ENCODE measurements around the gene PIM3.

Gene PIM3

GRCh38 chr22:49928555-49929210, 31.9 kb upstream of the PIM3 start:
- DNase-seq: no peak

GRCh38 chr22:49929211-49929979, 31.2 kb upstream of the PIM3 start:
- DNase-seq: peak; percentile 27

DNA sequence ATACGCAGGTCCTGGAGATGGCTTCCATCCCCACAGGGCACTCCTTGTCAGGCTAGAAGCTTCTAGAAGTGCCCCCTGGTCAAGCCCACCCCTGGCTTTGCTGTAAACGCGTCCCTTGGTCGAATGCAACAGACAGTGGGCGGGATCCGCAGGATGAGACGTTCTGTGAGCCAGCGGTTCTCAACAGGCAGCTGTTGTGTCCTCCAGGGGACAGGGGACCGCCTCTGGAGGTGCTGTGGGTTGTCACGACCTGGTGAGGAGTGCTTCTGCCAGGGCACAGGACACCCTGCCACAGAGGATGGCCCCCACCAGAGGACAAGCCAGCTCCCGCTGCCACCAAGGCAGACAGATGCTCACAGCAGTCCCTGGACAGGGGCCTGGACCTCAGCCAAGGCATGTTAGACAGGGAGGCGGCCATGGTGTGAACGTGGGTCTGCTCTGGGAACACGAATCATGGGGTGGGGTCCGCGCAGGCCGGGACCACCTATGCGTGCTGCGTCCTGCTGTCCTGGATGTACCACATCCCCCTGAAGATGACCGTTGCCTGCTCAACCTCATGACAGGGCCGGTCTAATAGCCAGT, 30.5 kb upstream of the PIM3 start:
- DNase-seq: no peak

GRCh38 chr22:49930596-49931412, 29.8 kb upstream of the PIM3 start:
- DNase-seq: peak; percentile 31

- no peak for DNase-seq
Observed at GRCh38 chr22:49933236-49934159, 27.1 kb upstream of the PIM3 start.

DNA sequence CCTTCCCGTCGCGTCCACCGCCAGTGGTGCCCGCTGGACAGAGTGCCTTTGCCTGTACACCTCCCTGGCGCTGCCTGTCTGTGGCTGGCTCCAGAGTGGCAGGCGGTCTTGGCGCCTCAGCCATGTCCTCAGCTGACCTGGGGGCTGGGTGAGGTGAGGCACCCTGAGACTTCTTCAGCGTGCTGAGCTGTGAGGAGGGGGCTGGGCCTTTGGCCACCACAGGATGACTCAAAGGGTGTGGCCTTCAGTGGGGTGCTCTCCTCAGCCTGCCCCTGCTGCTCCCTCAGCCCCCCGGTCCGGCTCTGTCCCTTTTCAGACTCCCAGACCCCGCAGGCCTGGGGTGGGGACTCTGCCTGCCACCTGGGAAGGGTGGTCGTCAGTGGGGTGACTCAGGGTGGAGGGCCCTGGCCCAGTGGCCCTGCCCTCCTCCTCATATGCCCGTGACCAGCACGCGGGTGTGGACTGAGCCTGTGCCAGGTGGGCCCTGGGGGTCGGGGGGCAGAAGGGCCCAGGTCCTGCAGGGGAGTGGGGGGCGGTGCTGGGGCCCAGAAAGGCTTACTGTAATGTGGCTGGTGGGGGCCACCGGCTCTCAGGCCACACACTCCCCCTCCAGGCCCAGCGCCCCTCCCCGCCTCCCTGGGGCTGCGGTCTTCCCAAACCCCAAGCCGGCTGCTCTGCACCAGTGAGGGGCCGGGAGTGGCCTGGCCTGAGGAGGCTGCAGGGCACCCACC, 26.2 kb upstream of the PIM3 start:
- no peak for DNase-seq

DNA sequence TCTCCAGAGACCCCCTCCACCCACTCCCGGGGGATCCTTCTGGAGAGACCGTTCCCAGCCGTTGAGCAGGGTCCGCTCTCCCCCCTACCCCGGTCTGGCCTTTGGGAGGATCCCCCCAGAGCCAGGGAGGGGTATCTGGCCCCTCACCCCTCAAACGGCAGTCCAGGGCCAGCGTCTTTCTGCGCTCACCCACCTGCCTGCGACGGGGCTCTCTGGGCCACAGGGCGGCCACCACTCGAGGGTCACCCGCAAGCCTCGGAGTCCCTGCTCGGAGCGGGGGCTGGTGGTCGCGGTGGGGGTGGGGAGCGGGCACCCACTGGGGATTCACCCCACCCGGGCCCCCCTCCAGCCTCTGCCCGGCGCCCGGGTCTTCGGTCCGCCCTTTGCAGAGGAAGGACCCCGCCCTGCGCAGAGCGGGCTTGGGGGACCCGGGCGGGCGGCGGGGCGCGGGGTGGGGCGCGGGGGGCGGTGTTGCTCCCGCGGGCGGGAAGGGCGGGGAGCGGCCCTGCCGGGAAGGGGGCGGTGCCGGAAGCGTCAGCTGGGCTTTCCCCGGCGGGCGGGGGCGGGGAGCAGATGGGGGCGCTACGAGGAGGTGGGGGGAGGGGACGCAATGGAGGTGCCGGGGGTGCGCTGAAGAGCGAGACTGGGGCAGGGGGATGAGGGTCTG, 25.5 kb upstream of the PIM3 start:
- peak; percentile 67 for DNase-seq

DNA sequence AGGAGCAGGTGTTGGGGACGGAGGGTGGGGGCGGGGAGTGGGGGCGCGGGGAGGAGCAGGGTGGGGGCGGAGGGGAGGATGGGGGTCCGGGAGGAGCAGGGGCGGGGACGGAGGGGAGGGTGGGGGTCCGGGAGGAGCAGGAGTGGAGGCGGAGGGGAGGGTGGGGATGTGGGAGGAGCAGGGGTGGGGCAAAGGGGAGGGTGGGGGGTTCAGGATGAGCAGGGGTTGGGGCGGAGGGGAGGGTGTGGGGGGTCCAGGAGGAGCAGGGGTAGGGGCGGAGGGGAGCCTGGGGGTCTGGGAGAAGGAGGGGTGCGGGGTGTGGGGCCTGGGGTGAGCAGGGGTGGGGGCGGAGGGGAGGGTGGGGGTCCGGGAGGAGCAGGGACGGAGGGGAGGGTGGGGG, 25.0 kb upstream of the PIM3 start:
- peak; percentile 59 for DNase-seq

GRCh38 chr22:49936018-49936972, 24.3 kb upstream of the PIM3 start:
- peak; percentile 91 for DNase-seq

GRCh38 chr22:49936973-49937757, 23.4 kb upstream of the PIM3 start:
- no peak for DNase-seq

- no peak for DNase-seq
Observed at GRCh38 chr22:49937758-49938564, 22.6 kb upstream of the PIM3 start.

DNA sequence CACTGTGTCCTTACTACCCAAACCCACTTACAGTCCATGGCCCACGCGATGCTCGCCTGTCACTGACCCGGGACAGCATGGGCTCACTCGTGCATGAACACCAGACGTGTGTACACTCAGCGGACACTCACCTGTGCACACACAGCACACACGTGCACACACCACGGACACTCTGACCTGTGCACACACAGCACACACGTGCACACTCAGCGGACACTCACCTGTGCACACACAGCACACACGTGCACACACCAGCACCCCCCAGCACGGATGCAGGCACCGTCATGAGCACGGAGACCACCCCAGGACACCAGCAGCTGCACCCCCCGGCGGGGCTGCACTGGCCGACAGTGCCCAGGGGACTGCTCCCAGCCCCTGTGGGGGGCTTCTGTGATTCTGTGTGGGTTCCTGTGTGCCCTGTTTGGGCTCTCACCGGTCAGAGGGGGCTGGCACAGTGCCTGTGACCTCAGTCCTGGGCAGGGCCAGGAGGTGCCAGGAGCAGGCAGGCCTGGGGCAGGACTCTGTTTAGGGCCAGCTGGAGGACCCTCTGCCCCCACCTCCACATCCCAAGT, 21.9 kb upstream of the PIM3 start:
- DNase-seq: no peak

- no peak for DNase-seq
Observed at GRCh38 chr22:49941507-49942316, 18.9 kb upstream of the PIM3 start.

- no peak for DNase-seq
Observed at GRCh38 chr22:49942565-49943404, 17.8 kb upstream of the PIM3 start.

- DNase-seq: no peak
Observed at GRCh38 chr22:49943405-49943765, 17.2 kb upstream of the PIM3 start.

Measured in NK-92 treated with Interleukin-12 subunit alpha and Interleukin-12 subunit beta, amount 100 ng/mL, for 24 hours (cell line).